Peyer's patch (tissue), 4 donors: ENCODE data around the gene MAP2K2. TPM values are rescaled to one million over a fixed set of nuclear protein-coding genes. Genes with fewer than 3 reads are reported as not detected.

ENCODE experiments used
- DNase-seq, 3 donors: peaks; one replicate each; pipeline ENCODE4 v3.0.0-alpha.2; 2017 to 2019
- H3K27ac ChIP-seq, 4 donors: fragments of 200-600 bp; sonication (generic); one replicate each; pipeline ENCODE4 v1.5.1; 2016 to 2019
- H3K27me3 ChIP-seq, 2 donors: fragments of 200-600 bp; sonication (generic); one replicate each; pipeline ENCODE4 v1.5.1; 2019
- H3K36me3 ChIP-seq, 3 donors: fragments of 200-600 bp; sonication (generic); one replicate each; pipeline ENCODE4 v1.5.1; 2016 to 2019
- H3K4me1 ChIP-seq, 4 donors: fragments of 200-600 bp; sonication (generic); one replicate each; pipeline ENCODE4 v1.5.1; 2016 to 2019
- H3K4me3 ChIP-seq, 4 donors: fragments of 200-600 bp; sonication (generic); 1 replicate in 3 of 4; 2 replicates in 1 of 4; pipeline ENCODE4 v1.5.1; 2016 to 2019; ENCODE audit warnings: mild to moderate bottlenecking in 1 of 4
- H3K9me3 ChIP-seq, 4 donors: fragments of 200-600 bp; sonication (generic); one replicate each; pipeline ENCODE4 v1.5.1; 2016 to 2019; ENCODE audit warnings: mild to moderate bottlenecking in 1 of 4
- CTCF ChIP-seq, 6 experiments: fragments of 450-650 bp in 4 of 6; fragments of 200-600 bp in 2 of 6; sonication (generic) in 1 of 6; IDR thresholded peaks; one replicate each; pipeline ENCODE4 v1.5.1; 2017 to 2019; ENCODE audit warnings: antibody characterized with exemption in 6 of 6, mild to moderate bottlenecking in 3 of 6, moderate library complexity in 1 of 6
- POLR2A ChIP-seq, 2 donors: fragments of 450-650 bp; IDR thresholded peaks; one replicate each; pipeline ENCODE4 v1.5.1; 2017; ENCODE audit warnings: antibody characterized with exemption in 2 of 2, mild to moderate bottlenecking in 2 of 2, moderate library complexity in 2 of 2
- small RNA-seq, 2 donors: library from RNA; depleted of rRNA; stranded (forward); fragments of <200 nt; gene quantifications; one replicate each; pipeline ENCODE3, GENCODE V24; 2016
- total RNA-seq, 4 donors: library from RNA; depleted of rRNA; stranded (reverse); fragments of >200 nt; gene quantifications; one replicate each; pipeline ENCODE4 v1.1.0, GENCODE V29; 2016

MAP2K2 gene
- total RNA-seq, 4 donors from 2014 or later = 168 to 283 (median 220) TPM

GRCh38 chr19:4042064-4042730 lies 81.7 kb downstream of the MAP2K2 start:
- peaks cover 0 to 45% (median 0%) of the 10 kb centered on the region in 3 donors for H3K36me3 ChIP-seq
- peaks cover 0 to 34% (median 3%) of the 10 kb centered on the region in 4 donors for H3K4me1 ChIP-seq
- H3K9me3 ChIP-seq = no peaks in the 10 kb centered on the region
- no peaks in the 10 kb centered on the region for H3K27me3 ChIP-seq
- TF ChIP-seq POLR2A (IDR thresholded peaks at IDR 0.05) (no peak), CTCF (IDR thresholded peaks at IDR 0.05) (no peak)
- DNase-seq = no peak
- H3K4me3 ChIP-seq = no peak overlapping the region
- H3K27ac ChIP-seq = peak overlapping the region in 3 of 4 donors; percentile 15 to 79 (median 35)

Small RNAs within 50 kb of the gene (small RNA-seq; reads per million reads assigned to genes)
- 0 reads per million in 2 donors for gene RF00017

Other genes starting within 250 kb of the MAP2K2 start
- under 1 TPM in 2 of 4 donors, not detected in 2; 0.13 to 0.47 TPM for gene ATCAY, start 243.4 kb downstream of the MAP2K2 start, total RNA-seq
- not detected for gene NMRK2, start 191.1 kb downstream of the MAP2K2 start, total RNA-seq
- gene DAPK3, start 153.0 kb downstream of the MAP2K2 start, total RNA-seq = 100 to 1,000 TPM in 1 of 4 donors, 10 to 100 TPM in 3; 61.3 to 106 (median 88.1) TPM
- 1,000 to 10,000 TPM in 3 of 4 donors, 100 to 1,000 TPM in 1; 914 to 1,425 (median 1,203) TPM for gene EEF2, start 138.7 kb downstream of the MAP2K2 start, total RNA-seq
- gene PIAS4, start 116.4 kb downstream of the MAP2K2 start, total RNA-seq = 10 to 100 TPM; 15.9 to 47.9 (median 24.2) TPM
- 100 to 1,000 TPM in 2 of 4 donors, 10 to 100 TPM in 2; 74.3 to 149 (median 96.1) TPM for gene ZBTB7A, start 57.2 kb downstream of the MAP2K2 start, total RNA-seq
- gene CREB3L3, start 29.5 kb upstream of the MAP2K2 start, total RNA-seq = 100 to 1,000 TPM in 3 of 4 donors, 10 to 100 TPM in 1; 45.4 to 528 (median 270) TPM
- gene SIRT6, start 58.4 kb upstream of the MAP2K2 start, total RNA-seq = 100 to 1,000 TPM in 1 of 4 donors, 10 to 100 TPM in 3; 55.3 to 115 (median 84.9) TPM
- 1 to 10 TPM in 3 of 4 donors, under 1 TPM in 1; 0.83 to 3.9 (median 1.6) TPM for gene ANKRD24, start 58.6 kb upstream of the MAP2K2 start, total RNA-seq
- gene EBI3, start 105.4 kb upstream of the MAP2K2 start, total RNA-seq = 10 to 100 TPM in 1 of 4 donors, 1 to 10 TPM in 2, not detected in 1; 1.4 to 12.4 (median 1.9) TPM
- 10 to 100 TPM in 3 of 4 donors, 1 to 10 TPM in 1; 8.9 to 33.8 (median 24.1) TPM for gene YJU2, start 123.0 kb upstream of the MAP2K2 start, total RNA-seq
- 10 to 100 TPM in 3 of 4 donors, not detected in 1; 21.3 to 27.7 (median 21.9) TPM for gene SHD, start 155.1 kb upstream of the MAP2K2 start, total RNA-seq
- gene TMIGD2, start 178.3 kb upstream of the MAP2K2 start, total RNA-seq = 1 to 10 TPM; 2.2 to 6.1 (median 3.8) TPM
- 1 to 10 TPM in 3 of 4 donors, not detected in 1; 1.0 to 8.4 (median 1.4) TPM for gene FSD1, start 180.5 kb upstream of the MAP2K2 start, total RNA-seq
- gene STAP2, start 214.7 kb upstream of the MAP2K2 start, total RNA-seq = 100 to 1,000 TPM in 3 of 4 donors, 10 to 100 TPM in 1; 90.8 to 227 (median 134) TPM
- 10 to 100 TPM in 3 of 4 donors, 1 to 10 TPM in 1; 8.3 to 26.1 (median 20.8) TPM for gene MPND, start 219.4 kb upstream of the MAP2K2 start, total RNA-seq